Smooth muscle cell of the brain vasculature (primary cell): ENCODE data around the gene KIAA1217.

Experiments
- DNase-seq: peaks from one replicate; pipeline ENCODE4 v3.0.0-alpha.2; 2012; ENCODE audit warnings: low read depth, low spot score

KIAA1217 gene

GRCh38 chr10:24207781-24208611 lies 942 bp upstream of the KIAA1217 start:
- DNase-seq, result no peak

GRCh38 chr10:24209432-24209771 lies 464 bp downstream of the KIAA1217 start:
- DNase-seq, result no peak

GRCh38 chr10:24209946-24210491 lies 1.1 kb downstream of the KIAA1217 start:
- DNase-seq, result no peak

GRCh38 chr10:24210501-24210900 lies 1.6 kb downstream of the KIAA1217 start:
- no peak for DNase-seq

- no peak for DNase-seq
Measured at GRCh38 chr10:24213266-24213665, 4.3 kb downstream of the KIAA1217 start.

- no peak for DNase-seq
Measured at GRCh38 chr10:24213881-24214280, 4.9 kb downstream of the KIAA1217 start.

- no peak for DNase-seq
Measured at GRCh38 chr10:24214762-24215161, 5.8 kb downstream of the KIAA1217 start.

GRCh38 chr10:24215196-24215595 lies 6.3 kb downstream of the KIAA1217 start:
- no peak for DNase-seq

GRCh38 chr10:24215603-24216002 lies 6.7 kb downstream of the KIAA1217 start:
- DNase-seq, result no peak

- DNase-seq, result no peak
Measured at GRCh38 chr10:24219963-24220362, 11.0 kb downstream of the KIAA1217 start.

- no peak for DNase-seq
Measured at GRCh38 chr10:24223341-24223740, 14.4 kb downstream of the KIAA1217 start.

- DNase-seq, result no peak
Measured at GRCh38 chr10:24223953-24224352, 15.0 kb downstream of the KIAA1217 start.

GRCh38 chr10:24228642-24229041 lies 19.7 kb downstream of the KIAA1217 start:
- DNase-seq, result no peak

GRCh38 chr10:24229909-24230308 lies 21.0 kb downstream of the KIAA1217 start:
- DNase-seq, result no peak

GRCh38 chr10:24231200-24231599 lies 22.3 kb downstream of the KIAA1217 start:
- no peak for DNase-seq

GRCh38 chr10:24234784-24235183 lies 25.8 kb downstream of the KIAA1217 start:
- DNase-seq, result no peak

- no peak for DNase-seq
Measured at GRCh38 chr10:24235471-24235870, 26.5 kb downstream of the KIAA1217 start.

- DNase-seq, result no peak
Measured at GRCh38 chr10:24237801-24238395, 29.0 kb downstream of the KIAA1217 start.

- no peak for DNase-seq
Measured at GRCh38 chr10:24238519-24239247, 29.7 kb downstream of the KIAA1217 start.

GRCh38 chr10:24239289-24240040 lies 30.5 kb downstream of the KIAA1217 start:
- no peak for DNase-seq

GRCh38 chr10:24240041-24240751 lies 31.3 kb downstream of the KIAA1217 start:
- DNase-seq, result no peak
